Measurements from ENCODE around the gene CYP2F1.

DNA sequence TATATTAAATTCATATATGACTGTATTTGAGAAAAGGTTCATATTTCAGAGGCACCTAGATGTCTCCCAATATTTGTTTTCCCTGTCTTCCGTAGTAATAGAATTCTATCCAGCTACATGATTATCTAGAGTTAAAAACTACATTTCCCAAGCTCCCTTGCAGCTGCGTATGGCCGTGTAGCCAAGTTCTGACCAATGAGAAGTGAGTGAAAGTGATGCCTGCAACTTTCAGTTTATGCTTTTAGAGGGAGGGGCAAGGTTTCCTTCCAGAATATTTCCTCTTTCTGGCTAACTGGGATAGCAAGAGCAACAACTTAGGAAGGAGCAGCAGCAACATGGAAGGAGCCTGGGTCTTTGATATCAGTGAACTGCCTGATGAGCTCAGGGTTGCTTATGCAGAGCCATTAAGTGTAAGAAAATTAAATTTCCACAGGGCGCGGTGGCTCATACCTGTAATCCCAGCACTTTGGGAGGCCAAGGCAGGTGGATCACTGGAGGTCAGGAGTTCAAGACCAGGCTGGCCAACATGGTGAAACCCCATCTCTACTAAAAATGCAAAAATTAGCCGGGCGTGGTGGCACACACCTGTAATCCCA lies 49.2 kb upstream of the CYP2F1 start:
- no peak for TF ChIP-seq SIN3A (IDR thresholded peaks at IDR 0.05; ENCODE audit: low read depth)
- TF ChIP-seq, protein P1, sequence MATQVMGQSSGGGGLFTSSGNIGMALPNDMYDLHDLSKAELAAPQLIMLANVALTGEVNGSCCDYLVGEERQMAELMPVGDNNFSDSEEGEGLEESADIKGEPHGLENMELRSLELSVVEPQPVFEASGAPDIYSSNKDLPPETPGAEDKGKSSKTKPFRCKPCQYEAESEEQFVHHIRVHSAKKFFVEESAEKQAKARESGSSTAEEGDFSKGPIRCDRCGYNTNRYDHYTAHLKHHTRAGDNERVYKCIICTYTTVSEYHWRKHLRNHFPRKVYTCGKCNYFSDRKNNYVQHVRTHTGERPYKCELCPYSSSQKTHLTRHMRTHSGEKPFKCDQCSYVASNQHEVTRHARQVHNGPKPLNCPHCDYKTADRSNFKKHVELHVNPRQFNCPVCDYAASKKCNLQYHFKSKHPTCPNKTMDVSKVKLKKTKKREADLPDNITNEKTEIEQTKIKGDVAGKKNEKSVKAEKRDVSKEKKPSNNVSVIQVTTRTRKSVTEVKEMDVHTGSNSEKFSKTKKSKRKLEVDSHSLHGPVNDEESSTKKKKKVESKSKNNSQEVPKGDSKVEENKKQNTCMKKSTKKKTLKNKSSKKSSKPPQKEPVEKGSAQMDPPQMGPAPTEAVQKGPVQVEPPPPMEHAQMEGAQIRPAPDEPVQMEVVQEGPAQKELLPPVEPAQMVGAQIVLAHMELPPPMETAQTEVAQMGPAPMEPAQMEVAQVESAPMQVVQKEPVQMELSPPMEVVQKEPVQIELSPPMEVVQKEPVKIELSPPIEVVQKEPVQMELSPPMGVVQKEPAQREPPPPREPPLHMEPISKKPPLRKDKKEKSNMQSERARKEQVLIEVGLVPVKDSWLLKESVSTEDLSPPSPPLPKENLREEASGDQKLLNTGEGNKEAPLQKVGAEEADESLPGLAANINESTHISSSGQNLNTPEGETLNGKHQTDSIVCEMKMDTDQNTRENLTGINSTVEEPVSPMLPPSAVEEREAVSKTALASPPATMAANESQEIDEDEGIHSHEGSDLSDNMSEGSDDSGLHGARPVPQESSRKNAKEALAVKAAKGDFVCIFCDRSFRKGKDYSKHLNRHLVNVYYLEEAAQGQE (IDR thresholded peaks at IDR 0.05; ENCODE audit: low read depth), result no peak
- TF ChIP-seq, protein P2, sequence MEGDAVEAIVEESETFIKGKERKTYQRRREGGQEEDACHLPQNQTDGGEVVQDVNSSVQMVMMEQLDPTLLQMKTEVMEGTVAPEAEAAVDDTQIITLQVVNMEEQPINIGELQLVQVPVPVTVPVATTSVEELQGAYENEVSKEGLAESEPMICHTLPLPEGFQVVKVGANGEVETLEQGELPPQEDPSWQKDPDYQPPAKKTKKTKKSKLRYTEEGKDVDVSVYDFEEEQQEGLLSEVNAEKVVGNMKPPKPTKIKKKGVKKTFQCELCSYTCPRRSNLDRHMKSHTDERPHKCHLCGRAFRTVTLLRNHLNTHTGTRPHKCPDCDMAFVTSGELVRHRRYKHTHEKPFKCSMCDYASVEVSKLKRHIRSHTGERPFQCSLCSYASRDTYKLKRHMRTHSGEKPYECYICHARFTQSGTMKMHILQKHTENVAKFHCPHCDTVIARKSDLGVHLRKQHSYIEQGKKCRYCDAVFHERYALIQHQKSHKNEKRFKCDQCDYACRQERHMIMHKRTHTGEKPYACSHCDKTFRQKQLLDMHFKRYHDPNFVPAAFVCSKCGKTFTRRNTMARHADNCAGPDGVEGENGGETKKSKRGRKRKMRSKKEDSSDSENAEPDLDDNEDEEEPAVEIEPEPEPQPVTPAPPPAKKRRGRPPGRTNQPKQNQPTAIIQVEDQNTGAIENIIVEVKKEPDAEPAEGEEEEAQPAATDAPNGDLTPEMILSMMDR (IDR thresholded peaks at IDR 0.05 in 2 of 3, conservative IDR thresholded peaks at IDR 0.05 in 1 of 3; ENCODE audit: borderline replicate concordance in 1 of 3, insufficient read depth in 1 of 3, low read depth in 2 of 3, low read length in 2 of 3), result no peak
